GM18505 (cell line): ENCODE data around the gene F10.
"Not testable (repeated sequence)": the region's sequence is repeated elsewhere in the genome, so short reads cannot be mapped to it uniquely, and the experiment has no call there.

Experiments used
- ATAC-seq: cut with Tn5 transposase; IDR thresholded peaks from one replicate; pipeline ENCODE4 v1.9.1; 2021; ENCODE audit not compliant: unreplicated experiment
- POLR2A ChIP-seq: IDR thresholded peaks from 4 replicates; pipeline ENCODE4 v1.6.1; 2011; ENCODE audit warnings: borderline replicate concordance; ENCODE audit not compliant: insufficient read depth, insufficient read length; ENCODE audit errors: extremely low read depth

Gene F10

GRCh38 chr13:113122550-113123225, at the start of gene F10:
Gene F10, plus strand, starts transcription at chr13:113122799. Its CDS starts 57 bp downstream, at chr13:113122856.
- ATAC-seq, result no peak

GRCh38 chr13:113073942-113074341, 48.7 kb upstream of the F10 start:
- TF ChIP-seq POLR2A, result no peak
- ATAC-seq, result no peak

More at GRCh38 chr13:113122550-113123225, at the start of gene F10:
- no peak for TF ChIP-seq POLR2A

- TF ChIP-seq POLR2A, result no peak
- no peak for ATAC-seq
These were observed 48.2 kb upstream of the F10 start for GRCh38 chr13:113074401-113074800.

GRCh38 chr13:113074876-113075275, 47.7 kb upstream of the F10 start:
- ATAC-seq, result no peak
- TF ChIP-seq POLR2A, result no peak

- TF ChIP-seq POLR2A, result no peak
- no peak for ATAC-seq
These were observed 46.9 kb upstream of the F10 start for GRCh38 chr13:113075711-113076110.

- TF ChIP-seq POLR2A, result no peak
- no peak for ATAC-seq
These were observed 45.8 kb upstream of the F10 start for GRCh38 chr13:113076681-113077401.

GRCh38 chr13:113077566-113077952, 45.0 kb upstream of the F10 start:
- ATAC-seq, result no peak
- TF ChIP-seq POLR2A, result no peak

- no peak for ATAC-seq
- no peak for TF ChIP-seq POLR2A
These were observed 44.4 kb upstream of the F10 start for GRCh38 chr13:113077953-113078901.

GRCh38 chr13:113078902-113079780, 43.5 kb upstream of the F10 start:
- ATAC-seq, result no peak
- TF ChIP-seq POLR2A, result no peak

- not testable (repeated sequence) for ATAC-seq
These were observed 42.9 kb upstream of the F10 start for GRCh38 chr13:113079781-113080080.

- ATAC-seq, result no peak
- no peak for TF ChIP-seq POLR2A
These were observed 42.2 kb upstream of the F10 start for GRCh38 chr13:113080361-113080831.

- TF ChIP-seq POLR2A, result no peak
These were observed 41.6 kb upstream of the F10 start for GRCh38 chr13:113080901-113081521.

More at GRCh38 chr13:113080901-113081521, 41.6 kb upstream of the F10 start:
- no peak for ATAC-seq
